NCI-H524 (cell line): Measurements from ENCODE around the gene HLA-DMB.

Experiments used
- DNase-seq, 2 experiments: peaks; one replicate each; lab custom pipeline; 2025; lab: John Stamatoyannopoulos, UW

HLA-DMB gene

DNA sequence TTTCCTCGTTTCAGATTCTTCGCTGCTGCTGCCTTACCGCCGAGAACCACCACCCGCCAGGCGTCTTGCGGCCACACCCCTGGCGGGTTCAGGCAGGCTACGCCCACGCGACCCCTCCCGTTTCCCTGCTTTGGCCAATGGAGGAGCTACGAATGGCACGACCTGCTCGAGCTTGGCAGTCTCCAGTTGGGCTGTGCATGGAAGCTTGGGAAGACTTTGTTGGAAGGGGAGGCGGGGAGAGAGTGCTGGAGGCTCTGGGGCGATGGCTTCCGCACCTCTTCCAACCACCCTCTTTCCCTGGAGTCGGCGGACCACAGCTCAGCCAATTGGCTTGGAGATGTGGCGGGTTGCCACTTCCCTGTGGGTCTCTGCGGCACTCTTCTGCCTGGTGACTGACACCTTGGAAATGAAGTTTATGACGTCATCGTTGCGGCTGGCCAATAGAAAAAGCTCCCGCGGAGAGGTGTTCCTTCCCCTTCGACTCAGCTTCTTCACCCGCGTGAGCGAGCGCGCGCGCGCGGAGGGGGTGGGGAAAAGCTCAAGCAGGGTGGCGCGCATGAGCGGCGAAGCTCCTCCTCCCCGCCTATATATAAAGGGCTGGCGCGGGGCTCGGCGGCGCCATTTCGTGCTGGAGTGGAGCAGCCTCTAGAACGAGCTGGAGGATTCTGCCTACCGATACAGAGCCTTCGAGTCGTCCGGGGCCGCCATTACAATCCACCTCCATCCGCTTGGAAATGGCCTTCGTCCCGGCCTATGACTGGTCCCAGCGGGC lies 30.9 kb upstream of the HLA-DMB start:
- DNase-seq = peak; percentile 99 to 100

DNA sequence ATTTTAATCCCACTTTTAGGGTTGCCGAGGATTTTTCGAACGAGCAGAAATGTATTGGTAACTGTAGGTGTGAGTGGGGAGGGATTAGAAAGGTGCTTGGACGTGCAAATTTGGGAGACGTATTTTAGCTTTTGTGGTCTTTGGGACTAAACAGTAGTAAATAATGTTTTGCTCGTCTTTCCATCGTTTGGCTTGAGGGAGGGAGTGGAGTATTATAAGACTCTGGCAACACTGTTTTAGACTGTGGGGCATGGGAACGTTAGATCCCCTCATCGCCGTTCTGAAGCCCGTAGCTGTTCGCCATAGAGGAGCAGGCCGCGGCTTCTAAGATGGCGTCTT lies 30.4 kb upstream of the HLA-DMB start:
- no peak for DNase-seq

DNA sequence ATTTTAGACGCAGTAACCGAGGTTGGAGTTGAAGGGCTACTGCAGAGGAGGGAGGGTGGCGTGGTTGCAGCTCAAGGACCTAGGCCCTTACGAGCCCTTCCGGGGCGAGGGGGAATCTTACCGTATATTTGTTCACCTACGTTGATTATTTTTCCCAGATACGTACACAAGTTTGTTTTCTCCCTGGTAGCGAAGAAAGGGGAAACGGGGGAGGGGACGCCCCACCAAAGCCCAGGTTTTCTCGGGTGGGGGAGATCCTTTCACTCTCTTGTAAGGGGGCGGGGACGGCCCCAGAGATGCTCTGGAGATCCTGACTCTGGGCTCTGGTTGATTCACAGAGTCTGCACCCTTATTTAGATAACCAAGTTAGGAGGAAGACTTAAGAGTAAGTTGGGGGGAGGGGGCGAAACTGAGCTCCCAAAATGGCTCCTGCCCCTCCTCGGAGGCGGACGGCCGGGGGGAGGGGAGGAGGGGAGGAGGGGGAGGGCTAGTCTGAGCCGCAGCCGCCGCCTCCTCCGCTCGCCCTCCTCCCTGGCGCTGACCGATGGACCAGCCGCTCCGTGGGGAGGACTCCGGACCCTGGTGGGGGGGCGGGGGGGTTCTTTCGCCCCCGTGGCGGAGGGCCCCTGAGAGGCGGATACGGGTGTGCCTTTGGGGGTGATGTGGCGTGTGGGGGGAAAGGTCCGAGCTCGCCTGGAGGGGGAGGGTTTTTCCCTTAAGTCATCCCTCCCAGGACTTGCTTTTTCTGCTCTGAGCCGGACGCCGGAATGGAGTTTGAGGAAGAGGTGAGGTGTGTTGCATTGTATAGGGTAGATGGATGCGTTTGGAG lies 29.8 kb upstream of the HLA-DMB start:
- peak; percentile 58 to 73 for DNase-seq

DNA sequence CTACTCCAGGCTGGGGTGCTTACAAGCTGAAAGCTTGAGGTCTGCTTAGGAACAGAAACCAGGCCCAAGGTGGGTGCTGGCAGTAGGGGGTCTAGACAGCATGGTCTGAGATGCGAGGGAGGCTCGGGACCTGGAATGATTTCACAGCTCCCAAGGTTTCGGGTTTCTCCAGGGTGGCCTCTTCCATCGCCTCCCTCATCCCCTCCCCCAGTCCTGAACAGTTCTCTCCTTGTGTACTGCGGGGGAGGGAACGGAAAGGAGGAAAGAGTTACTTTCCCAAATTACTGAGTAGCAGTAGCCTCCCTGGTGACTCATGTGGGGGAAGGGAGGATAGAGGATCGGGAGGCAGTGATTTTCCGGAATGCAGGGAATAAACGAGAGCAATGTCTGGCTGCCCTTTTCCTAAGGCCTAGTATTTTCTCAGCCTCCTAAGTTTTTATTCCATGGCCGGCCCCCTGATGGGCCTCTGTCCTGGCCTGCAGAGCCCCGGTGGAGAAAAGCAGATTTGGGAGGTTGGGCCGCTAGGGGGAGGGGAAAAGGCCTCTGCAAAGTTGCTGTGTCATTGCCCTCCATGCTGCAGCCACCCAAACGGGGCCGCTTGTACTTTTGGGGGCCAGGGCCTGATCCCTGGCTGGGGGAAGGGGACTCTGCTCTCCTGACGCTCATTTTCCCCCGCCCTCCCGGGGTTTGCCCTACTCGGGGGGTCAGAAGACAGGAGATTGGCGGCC lies 29.0 kb upstream of the HLA-DMB start:
- peak; percentile 77 to 78 for DNase-seq

DNA sequence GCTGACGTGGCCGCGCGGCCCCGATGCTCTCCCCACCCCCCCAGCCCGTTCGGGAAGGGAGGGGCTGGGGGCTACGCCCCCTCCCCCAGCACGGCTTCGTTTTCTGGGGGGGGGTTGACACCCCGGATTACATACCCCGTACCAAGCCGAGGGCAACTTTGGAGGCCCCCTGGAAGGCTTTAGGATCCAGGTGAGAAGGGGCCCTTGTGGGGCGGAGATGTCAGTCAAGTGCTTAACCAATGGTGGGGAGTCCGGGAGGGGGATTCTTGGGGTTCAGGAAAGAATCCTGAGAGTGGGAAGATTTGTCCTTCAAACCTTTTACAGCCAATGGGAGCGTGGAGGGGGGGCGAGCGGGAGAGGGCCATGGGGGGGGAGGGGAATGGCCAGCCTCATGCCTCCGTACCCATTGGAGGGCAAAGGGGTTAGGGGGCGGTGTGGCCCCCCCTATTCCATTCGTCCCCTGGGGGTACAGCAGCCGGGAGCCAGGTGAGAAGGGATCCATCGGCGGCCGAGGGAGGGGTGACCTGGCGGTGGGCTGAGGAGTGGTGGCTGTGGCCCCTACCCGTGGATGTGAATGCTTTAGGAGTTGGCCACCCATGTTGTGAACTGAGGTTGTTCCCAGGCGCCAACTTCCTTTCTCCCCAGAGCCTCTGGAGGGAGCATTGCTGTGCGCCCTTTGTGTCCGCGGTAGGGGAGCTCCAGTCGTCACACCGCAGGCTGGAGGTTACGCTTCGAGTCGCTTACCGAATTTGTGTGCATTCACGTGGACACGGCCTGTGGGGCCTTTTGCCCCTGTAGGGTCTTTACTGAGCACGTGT lies 28.2 kb upstream of the HLA-DMB start:
- DNase-seq = peak; percentile 73 to 86

DNA sequence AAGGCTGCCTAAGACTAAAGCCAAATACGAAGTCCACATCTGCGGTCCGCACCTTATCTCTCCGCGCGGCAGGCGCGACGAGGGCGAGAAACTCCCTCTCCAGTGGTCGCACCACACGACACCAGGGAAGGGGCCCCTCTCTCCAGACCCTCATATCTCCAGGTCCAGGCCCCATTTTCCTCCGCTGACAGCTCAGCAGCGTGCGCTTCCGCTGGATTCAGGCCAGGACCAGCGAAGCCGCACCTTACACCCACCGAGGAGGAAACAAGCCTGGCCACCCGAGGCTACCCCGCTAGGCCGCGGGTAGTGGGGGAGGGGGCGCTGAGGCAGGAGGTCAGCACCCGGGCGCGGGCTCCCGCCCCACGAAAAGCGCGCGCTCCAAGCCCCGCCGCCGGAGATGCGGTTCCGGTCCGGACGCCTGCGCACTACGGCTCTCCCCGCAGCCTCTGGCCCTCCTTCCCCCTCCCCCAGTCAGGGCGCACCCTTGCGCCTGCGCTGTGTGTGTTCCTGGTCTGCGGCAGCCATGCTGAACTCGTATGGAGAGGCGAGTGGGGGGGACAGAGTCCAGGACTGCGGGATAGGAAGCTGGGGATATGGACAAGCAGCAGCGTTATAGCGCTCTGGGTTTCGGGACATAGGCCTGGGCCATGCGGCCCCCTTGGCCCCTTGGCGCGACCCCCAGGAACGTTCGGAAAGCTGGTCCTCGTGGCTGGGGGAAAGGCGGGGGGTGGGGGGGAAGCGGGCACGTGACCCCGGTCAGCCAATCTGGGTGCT lies 27.5 kb upstream of the HLA-DMB start, which contains the start of gene BRD2:
Gene BRD2 (plus strand): TSS at position 502 of the 774 bp plus-strand sequence. CDS start 4,305 bp downstream, outside the sequence.
- peak; percentile 94 to 96 for DNase-seq

DNA sequence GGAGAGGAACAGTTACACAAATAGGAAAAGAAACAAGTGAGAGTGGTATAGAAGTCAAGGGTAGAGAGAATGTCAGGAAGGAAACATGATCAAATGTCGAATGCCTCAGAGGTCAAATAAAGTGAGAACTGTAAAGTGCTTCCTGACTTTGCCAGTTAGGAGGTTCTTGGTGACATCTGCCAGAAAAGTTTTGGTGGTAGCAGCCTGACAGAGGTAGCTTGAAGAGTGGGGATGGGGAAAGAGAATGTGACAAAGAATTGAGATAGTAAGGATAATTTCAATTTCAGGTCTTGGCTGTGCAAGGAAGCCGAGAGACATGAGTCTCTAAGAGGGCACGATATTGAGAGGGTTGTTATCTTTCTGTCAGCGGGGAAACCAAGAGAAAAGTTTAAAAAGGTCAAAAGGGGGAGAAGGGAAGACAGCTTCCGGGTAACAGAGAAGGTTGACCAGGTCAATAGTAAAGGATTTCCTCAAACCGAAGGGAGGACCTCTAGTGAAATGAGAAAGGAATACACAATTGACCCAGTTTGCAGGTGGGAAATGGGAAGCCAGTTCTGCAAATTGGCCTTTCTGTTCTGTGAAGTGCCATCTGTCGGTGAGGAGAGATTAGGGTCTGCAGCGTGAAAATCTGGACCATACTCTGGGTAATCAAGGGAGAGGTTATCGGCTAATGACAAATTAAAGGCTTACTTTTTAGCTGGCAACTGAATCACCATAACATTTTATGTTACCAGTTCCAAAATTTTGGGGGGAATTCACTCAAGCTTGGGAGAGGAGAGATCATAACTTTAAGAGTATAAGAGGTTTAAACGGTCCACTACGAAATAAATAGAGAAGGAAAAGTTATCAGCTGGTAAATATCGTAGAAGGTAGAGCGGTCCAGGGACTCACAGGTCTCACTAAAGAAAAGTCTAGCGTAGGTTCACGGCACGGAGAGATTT lies 26.6 kb upstream of the HLA-DMB start:
- peak; percentile 83 to 89 for DNase-seq

DNA sequence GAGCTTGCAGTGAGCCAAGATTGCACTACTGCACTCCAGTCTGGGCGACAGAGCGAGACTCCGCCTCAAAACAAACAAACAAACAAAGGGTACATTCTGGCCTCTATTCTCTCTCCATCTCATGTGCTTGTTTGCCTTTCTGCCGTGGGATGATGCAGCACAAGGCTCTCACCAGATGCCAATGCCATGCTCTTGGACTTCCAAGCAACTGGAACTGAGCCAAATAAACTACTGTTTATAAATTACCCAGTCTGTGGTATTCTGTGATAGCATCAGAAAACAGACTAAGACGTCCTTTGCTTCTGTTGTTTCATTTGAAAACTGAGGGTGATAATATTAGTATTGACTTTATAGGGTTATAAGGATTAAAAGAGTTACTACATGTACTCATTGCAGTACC lies 23.9 kb upstream of the HLA-DMB start:
- DNase-seq = no peak

DNA sequence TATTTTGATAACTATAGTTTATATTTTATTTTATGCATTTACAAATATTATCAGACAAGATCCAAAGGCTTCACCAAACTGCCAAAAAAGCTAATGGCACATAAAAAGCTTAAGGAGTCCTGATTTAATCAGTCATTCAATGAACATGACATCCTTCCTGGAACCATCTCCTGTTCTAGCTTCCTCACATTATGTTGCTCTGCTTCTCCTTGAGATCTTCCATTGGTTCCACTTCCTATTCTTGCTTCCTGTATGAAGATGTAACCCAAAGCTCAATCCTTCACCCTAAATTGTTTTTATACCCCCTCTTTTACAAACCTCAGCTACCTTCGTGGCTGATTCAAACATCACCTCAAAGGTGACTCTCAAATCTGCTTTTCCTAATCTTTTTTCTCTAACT lies 23.0 kb upstream of the HLA-DMB start:
- no peak for DNase-seq

DNA sequence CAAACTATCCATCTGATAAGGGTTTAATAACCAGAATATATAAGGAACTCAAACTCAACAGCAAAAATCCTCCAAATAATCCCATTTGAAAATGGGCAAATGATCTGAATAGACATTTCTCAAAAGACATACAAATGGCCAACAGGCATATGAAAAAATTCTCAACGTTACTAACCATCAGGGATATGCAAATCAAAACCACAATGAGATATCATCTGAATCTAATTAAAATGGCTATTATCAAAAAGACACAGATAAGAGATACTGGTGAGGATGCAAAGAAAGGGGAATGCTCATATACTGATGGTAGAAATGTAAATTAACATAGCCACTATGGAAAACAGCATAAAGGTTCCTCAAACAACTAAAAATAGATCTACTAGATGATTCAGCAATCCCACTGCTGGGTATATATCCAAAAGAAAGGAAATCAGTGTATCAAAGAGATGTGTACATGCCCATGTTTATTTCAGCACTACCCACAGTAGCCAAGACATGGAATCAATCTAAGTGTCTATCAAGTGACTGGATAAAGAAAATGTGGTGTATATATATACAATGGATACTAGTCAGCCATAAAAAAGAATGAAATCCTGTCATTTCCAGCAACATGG lies 21.5 kb upstream of the HLA-DMB start:
- DNase-seq = no peak

DNA sequence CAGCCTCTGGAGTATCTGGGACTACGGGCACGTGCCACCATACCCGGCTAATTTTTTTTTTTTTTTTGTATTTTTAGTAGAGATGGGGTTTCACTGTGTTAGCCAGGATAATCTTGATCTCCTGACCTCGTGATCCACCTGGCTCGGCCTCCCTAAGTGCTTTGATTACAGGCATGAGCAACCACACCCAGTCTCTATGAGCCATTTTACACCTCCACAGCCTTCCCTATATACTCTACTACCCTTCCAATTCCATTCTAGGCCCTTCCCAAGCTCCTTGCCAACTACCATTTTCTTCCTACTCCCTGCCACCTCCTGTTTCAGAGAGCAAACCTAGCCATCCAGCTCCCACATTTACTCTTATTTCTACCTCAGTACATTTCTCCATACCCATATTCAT lies 19.7 kb upstream of the HLA-DMB start:
- DNase-seq = no peak

DNA sequence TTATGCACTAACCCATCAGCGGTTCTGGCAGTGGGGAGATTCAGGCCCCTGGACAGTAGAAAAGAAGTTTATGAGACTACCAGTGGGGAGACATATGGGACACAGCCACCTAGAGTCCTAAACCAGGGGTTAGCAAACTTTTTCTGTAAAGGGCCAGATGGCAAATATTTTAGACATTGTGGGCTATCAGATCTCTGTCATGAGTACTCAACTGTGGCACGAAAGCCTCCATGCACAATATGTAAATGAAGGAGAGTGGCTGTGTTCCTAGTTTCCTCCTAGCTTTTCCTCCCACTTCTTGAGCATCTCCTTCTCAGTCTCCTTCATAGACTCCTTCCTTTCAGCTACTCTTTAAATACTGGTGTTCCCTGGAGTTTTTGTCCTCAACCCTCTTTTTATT lies 15.3 kb upstream of the HLA-DMB start:
- DNase-seq = peak; percentile 22 to 61

DNA sequence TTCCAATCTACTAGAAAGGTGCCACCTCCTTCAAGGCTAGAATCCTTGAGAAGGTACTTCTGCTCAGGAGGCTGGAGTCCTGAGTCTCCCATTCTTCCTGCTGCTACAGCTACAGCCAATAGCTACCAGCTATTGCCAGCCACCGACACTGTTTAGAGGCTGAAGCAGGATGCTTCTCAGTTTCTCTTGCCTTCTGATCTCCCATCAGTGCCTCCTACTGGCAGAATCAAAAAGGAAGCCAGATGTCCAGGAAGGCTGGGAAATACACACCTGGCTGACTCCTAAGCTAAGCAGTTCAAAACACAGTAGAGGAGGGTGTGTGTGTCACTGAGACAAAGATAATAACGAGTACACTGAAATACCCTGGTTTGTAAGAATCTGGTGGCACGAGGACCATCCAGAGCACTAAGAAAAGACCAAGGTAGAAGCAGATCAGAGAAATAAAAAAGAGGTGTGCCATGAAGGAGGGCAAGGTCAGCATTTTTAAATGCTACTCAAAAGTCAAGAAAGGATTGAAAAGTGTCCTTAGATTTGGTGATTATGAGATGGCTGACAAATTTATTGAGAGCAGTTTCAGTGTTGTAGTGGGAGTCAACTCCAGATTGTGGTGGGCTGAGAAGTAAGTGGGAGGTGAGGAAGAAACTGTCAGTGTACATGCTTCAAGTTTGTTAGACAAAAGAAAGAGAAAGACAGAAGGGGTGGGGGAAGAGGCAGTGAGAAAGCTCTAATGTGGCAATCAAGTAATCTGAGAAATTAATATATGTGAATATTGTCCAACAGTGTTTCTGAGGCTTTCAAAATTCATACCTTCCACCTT lies 14.4 kb upstream of the HLA-DMB start:
- DNase-seq = peak in 1 of 2 experiments; percentile 15

DNA sequence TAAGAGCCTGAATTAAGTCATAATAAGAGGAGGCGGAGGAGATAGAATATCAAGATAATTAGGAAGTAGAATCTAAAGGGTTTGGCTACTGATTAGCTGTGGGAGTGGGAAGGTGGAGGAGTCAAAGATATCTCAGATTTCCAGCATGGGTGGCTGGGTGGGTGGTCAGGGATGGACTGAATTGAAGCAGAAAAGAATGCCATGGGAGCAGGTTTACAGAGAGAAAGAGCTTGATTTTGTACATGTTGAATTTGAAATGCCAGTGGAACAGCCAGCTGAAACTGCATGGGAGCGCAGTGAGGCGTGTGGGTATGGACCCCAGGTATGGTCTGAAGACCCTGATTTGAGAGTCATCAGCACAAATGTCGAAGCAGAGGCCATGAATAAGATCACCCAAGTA lies 13.4 kb upstream of the HLA-DMB start:
- DNase-seq = no peak

DNA sequence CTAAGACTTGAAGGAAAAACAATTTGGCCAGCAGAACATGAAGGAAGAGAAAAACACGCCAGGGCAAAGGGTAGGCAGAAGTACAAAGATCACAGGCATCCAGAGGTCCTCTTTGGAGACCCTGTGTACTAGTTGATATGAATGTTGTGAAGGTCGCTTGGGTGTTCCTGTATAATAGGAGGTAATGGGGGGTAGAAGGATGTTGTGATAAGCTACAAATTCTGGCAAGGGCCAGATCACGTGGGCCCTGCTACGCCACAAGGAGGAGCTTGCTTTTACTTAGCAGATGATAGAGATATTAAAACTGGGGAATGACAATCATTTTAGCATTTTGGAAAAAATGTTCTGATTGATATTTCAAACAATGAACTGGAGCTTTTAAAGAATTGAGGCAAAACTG lies 12.9 kb upstream of the HLA-DMB start:
- no peak for DNase-seq

DNA sequence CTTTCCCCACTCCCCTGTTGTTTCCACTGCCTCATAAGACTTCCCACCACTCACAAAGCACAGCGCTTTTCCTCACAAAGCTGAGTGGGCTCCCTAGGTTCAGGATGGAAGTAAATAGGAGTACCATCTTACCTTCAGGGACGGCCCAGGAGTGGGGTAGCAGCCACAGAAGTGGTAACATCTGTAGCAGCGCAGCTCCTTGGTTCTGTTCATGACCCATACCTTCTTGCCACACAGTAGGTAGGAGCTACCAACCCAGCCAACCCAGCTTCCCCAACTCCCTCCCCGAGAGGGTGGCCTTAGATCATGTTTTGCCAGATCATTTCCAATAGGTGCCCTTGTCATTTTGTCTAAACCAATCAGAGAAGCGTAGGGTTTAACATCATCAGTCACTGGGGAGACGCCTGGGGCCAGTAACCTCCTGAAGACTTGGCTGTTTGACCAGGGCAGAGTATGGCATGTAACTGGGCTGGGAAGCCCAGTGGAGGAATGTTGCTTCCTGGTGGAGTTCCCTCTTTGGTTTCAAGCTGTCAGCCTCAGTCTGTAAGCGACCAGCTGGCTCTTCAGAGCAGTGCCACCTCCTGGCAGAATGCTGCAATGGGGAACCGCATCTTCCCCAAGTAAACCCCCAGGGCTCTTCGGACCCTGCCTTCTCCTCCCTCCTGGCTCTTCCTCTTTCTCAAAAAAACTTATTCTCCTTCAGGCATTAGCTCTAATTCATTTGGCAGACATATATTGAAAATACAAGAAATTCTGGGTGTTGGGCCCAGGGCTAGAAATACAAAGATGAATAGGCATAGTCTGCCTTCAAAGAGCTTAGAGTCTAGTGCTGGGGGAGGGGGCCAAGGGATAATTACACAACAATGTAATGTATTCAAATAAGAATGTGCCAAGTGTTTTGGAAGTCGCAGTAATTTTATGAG lies 12.2 kb upstream of the HLA-DMB start, which contains the start of gene HLA-DMA:
Gene HLA-DMA (minus strand): TSS at position 281 of the 923 bp plus-strand sequence. CDS start 61 bp downstream, at position 220.
- peak in 1 of 2 experiments; percentile 45 for DNase-seq

DNA sequence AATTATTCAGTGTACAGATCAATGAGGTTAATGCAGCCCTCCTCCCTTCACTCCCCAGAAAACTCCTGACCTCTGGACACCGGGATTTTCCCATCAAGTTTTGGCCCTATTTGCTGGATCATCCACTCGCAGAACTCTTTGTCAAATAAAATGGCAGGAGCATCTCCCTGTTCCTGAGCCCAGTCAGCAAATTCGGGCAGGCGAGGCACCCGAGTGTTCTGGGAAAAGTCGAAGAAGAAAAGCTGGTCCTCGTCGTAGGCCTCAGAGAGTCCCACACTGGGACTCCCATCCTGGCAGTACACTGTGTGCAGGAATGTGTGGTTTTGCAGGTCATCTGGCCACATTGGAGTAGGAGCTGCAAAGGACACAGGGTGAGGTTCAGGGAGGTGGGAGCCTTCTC lies 9.6 kb upstream of the HLA-DMB start:
- no peak for DNase-seq
